Neural progenitor cell (in vitro differentiated cells): ENCODE measurements around the gene STAP1.

Source experiments
- CTCF ChIP-seq: fragments of 200-600 bp; sonication (generic); IDR thresholded peaks from 2 replicates; pipeline ENCODE4 v1.5.1; 2017; ENCODE audit warnings: antibody characterized with exemption, mild to moderate bottlenecking
- EZH2phosphoT487 ChIP-seq: fragments of 200-600 bp; sonication (generic); IDR thresholded peaks from 2 replicates; pipeline ENCODE4 v1.6.1; 2017; ENCODE audit warnings: antibody characterized with exemption

GRCh38 chr4:67568820-67569219 lies 10.3 kb downstream of the STAP1 start:
- no peak for TF ChIP-seq CTCF
- TF ChIP-seq EZH2phosphoT487, result no peak
